Endothelial cell of umbilical vein (primary cell): ENCODE results near the gene DZIP1. TPM values are rescaled to one million over a fixed set of nuclear protein-coding genes. Genes with fewer than 3 reads are reported as not detected.
A peak's percentile ranks its signal among the peaks of the same experiment; 100 is the strongest.

Experiments used
- BruUV-seq: library from RNA; stranded (reverse); fragments of 400-500 nt; replicated peaks from 2 replicates; lab custom pipeline; 2021; lab: Mats Ljungman, UMichigan
- CTCF ChIA-PET: fragments of 300-600, 350-600 bp; sonication (Branson Sonifier 250); formaldehyde crosslinking; loops from one replicate; lab custom pipeline; 2021; ENCODE audit warnings: antibody characterized with exemption, inconsistent platforms; lab: Charles Lee
- POLR2A ChIA-PET: fragments of 300-600, 350-600 bp; sonication (Branson Sonifier 250); formaldehyde crosslinking; loops from one replicate; lab custom pipeline; 2021; ENCODE audit warnings: antibody characterized with exemption, inconsistent platforms; lab: Charles Lee
- DNase-seq: peaks from one replicate; pipeline ENCODE4 v3.0.0-alpha.2; 2011; ENCODE audit warnings: low read depth, low spot score
- FAIRE-seq: peaks from 2 replicates; lab custom pipeline; 2011; peaks lifted over from hg19 to GRCh38; lab: Jason Lieb, UNC
- H2AFZ ChIP-seq: 2 replicates; pipeline ENCODE4 v1.6.0; 2012; ENCODE audit warnings: low read depth, low read length, control low read depth, inconsistent platforms
- H3K27ac ChIP-seq: 2 replicates; pipeline ENCODE4 v1.5.1; 2011; ENCODE audit warnings: low read depth, mild to moderate bottlenecking, control low read depth, low read length, moderate library complexity; ENCODE audit not compliant: insufficient read depth
- H3K27me3 ChIP-seq, 2 experiments: 2 replicates each; pipeline versions ENCODE4 v1.6.0 to v1.6.1; 2011; ENCODE audit warnings: low read length in 2 of 2, mixed read lengths in 1 of 2; ENCODE audit not compliant: control insufficient read depth in 2 of 2, insufficient read depth in 2 of 2
- H3K36me3 ChIP-seq, 2 experiments: 2 replicates in 1 of 2; 3 replicates in 1 of 2; pipeline ENCODE4 v1.5.1; 2011; ENCODE audit warnings: low read length in 2 of 2, mild to moderate bottlenecking in 1 of 2, moderate library complexity in 1 of 2; ENCODE audit not compliant: control insufficient read depth in 2 of 2, insufficient read depth in 2 of 2; ENCODE audit errors: extremely low read depth in 1 of 2
- H3K4me1 ChIP-seq: 3 replicates; pipeline ENCODE4 v1.5.1; 2011; ENCODE audit warnings: mild to moderate bottlenecking, low read length; ENCODE audit not compliant: control insufficient read depth, insufficient read depth; ENCODE audit errors: extremely low read depth
- H3K4me2 ChIP-seq: 2 replicates; pipeline ENCODE4 v1.6.1; 2011; ENCODE audit warnings: low read length, control low read depth, mixed read lengths; ENCODE audit not compliant: insufficient read depth
- H3K4me3 ChIP-seq, 3 experiments: fragments of 200-600 bp in 1 of 3; sonication (generic), shearing (Covaris generic) in 1 of 3; replicated peaks in 1 of 3; 2 replicates each; pipeline ENCODE4 v1.5.1; 2011 to 2016; ENCODE audit warnings: control low read depth in 3 of 3, low read length in 3 of 3, mild to moderate bottlenecking in 2 of 3, inconsistent platforms in 1 of 3, low read depth in 1 of 3, moderate library complexity in 1 of 3; ENCODE audit not compliant: insufficient read depth in 1 of 3
- H3K79me2 ChIP-seq: 2 replicates; pipeline ENCODE4 v1.6.0; 2012; ENCODE audit warnings: low read length, inconsistent platforms; ENCODE audit not compliant: control insufficient read depth, insufficient read depth
- H3K9ac ChIP-seq: replicated peaks from 2 replicates; pipeline ENCODE3; 2011; ENCODE audit warnings: low read length, control low read depth; ENCODE audit not compliant: insufficient read depth; ENCODE audit errors: extremely low read depth
- H3K9me1 ChIP-seq: replicated peaks from 3 replicates; pipeline ENCODE4 v1.6.0; 2011; ENCODE audit warnings: mild to moderate bottlenecking, low read length; ENCODE audit not compliant: control insufficient read depth, insufficient read depth; ENCODE audit errors: extremely low read depth
- H3K9me3 ChIP-seq: replicated peaks from 2 replicates; pipeline ENCODE4 v1.5.1; 2012; ENCODE audit warnings: low read length, inconsistent platforms; ENCODE audit not compliant: control insufficient read depth, insufficient read depth
- H4K20me1 ChIP-seq: replicated peaks from 2 replicates; pipeline ENCODE3; 2011; ENCODE audit warnings: mild to moderate bottlenecking, low read length; ENCODE audit not compliant: control insufficient read depth, insufficient read depth; ENCODE audit errors: extremely low read depth
- EZH2 ChIP-seq: IDR thresholded peaks from 2 replicates; pipeline ENCODE4 v1.6.1; 2012; ENCODE audit warnings: borderline replicate concordance, low read depth, mild to moderate bottlenecking, moderate library complexity, low read length, inconsistent platforms; ENCODE audit not compliant: severe bottlenecking
- FOS ChIP-seq: IDR thresholded peaks from 2 replicates; pipeline ENCODE4 v1.6.1; 2011; ENCODE audit warnings: mild to moderate bottlenecking, low read length, moderate library complexity, borderline replicate concordance; ENCODE audit not compliant: insufficient read depth
- GATA2 ChIP-seq: IDR thresholded peaks from 2 replicates; pipeline ENCODE4 v1.7.0; 2011; ENCODE audit warnings: low read depth, mild to moderate bottlenecking, moderate library complexity, mixed read lengths, low read length; ENCODE audit not compliant: insufficient read length, insufficient read depth
- JUN ChIP-seq: IDR thresholded peaks from 2 replicates; pipeline ENCODE4 v1.6.1; 2011; ENCODE audit warnings: borderline replicate concordance, low read depth; ENCODE audit not compliant: insufficient read length, insufficient read depth
- MAX ChIP-seq: IDR thresholded peaks from 2 replicates; pipeline ENCODE4 v1.6.1; 2011; ENCODE audit not compliant: insufficient read depth, insufficient read length
- MYC ChIP-seq: IDR thresholded peaks from one replicate; pipeline ENCODE4 v1.6.1; 2011; ENCODE audit warnings: mild to moderate bottlenecking, low read depth, low read length
- POLR2A ChIP-seq: IDR thresholded peaks from 2 replicates; pipeline ENCODE4 v1.6.1; 2012; ENCODE audit warnings: low read depth, mild to moderate bottlenecking, control low read depth, low read length
- POLR2AphosphoS5 ChIP-seq: IDR thresholded peaks from 2 replicates; pipeline ENCODE4 v1.6.1; 2012; ENCODE audit warnings: low read depth, mild to moderate bottlenecking, control low read depth, low read length, moderate library complexity; ENCODE audit not compliant: insufficient read depth
- dilution Hi-C: fragments of 300-500 bp; cut with MboI; formaldehyde crosslinking; loops from one replicate; pipeline ENCODE4 v1.15.0; 2019; ENCODE audit warnings: low sequenced_read_pairs; ENCODE audit not compliant: extremely low pct_ligation_motif_present
- intact Hi-C: fragments of 100-400 bp; cut with micrococcal nuclease; formaldehyde crosslinking; loops from one replicate; pipeline ENCODE4 v1.10.0; 2022
- polyA plus RNA-seq, 4 experiments: library from polyadenylated mRNA; depleted of rRNA in 3 of 4; stranded (reverse) in 3 of 4; unstranded in 1 of 4; fragments of >200 nt; gene quantifications; 2 replicates each; pipeline versions ENCODE4 v1.2.1 to v1.2.3, GENCODE V29; 2011 to 2012; ENCODE audit warnings: missing spikeins in 1 of 4
- total RNA-seq: library from RNA; stranded (reverse); gene quantifications from 2 replicates; pipeline ENCODE4 v1.2.3, GENCODE V29; 2021
- TF ChIP-seq, protein P1 (sequence below), 2 donors: IDR thresholded peaks; 1 replicate in 1 of 2; 2 replicates in 1 of 2; pipeline ENCODE4 v1.5.1; 2011; ENCODE audit warnings: low read length in 2 of 2, mild to moderate bottlenecking in 2 of 2, moderate library complexity in 2 of 2, control low read depth in 1 of 2, inconsistent platforms in 1 of 2, low read depth in 1 of 2; ENCODE audit not compliant: insufficient read depth in 1 of 2; ENCODE audit errors: extremely low read depth in 1 of 2

DZIP1 gene
- total and polyA plus RNA-seq, 2 donors (not counting 3 experiments of a cell fraction or from before 2014, with no cell fraction given), result 8.6 to 32.1 TPM

DNA sequence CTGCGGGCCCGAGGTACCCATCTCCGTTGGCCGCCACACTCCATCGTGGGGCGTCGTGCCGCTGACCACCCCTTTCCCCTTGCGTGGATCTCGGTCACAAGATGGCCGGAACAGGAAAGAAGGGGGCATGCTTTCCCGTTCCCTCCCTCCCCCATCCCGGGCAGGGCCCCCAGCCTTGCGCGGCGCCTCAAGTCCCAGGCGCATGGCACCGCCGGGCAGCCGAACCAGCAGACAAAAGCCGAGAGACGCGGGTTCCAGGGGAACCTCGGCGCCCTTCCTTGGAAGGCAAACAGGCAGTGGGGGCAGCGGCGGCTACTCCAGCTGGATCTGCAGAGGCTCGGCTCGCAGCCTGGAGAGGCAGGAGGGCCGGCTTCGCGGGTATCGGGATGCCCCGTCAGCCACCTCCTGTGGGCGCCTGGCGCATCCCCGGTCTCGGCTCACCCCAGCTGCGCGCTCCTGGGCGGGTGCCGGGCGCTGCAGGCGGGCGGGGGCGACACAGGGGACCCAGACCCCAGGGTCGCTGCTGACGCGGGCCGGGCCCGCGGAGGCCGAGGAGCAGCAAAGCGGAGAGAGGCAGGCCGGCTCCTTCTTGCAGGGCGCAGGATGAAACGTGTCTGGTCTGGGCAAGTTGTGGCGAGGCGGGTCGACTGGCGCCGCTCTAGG, 439 bp downstream of the DZIP1 start:
- peaks cover 2 to 4% of the 10 kb centered on the region in 2 experiments for H3K36me3 ChIP-seq
- H3K9me3 ChIP-seq, result no peaks in the 10 kb centered on the region
- FAIRE-seq (no peak), DNase-seq (peak; percentile 59)
- ChIA-PET POLR2A (interaction anchor here (0.6 to 2.1 kb wide), 6 partner anchors 17 to 1295 kb away, joined by 3 to 8 read pairs (median 6); partner anchors contain the start of gene DNAJC3), CTCF (interaction anchor here (0.6 to 6.0 kb wide), 6 partner anchors 12 to 1149 kb away, joined by 3 to 36 read pairs (median 7); no protein-coding TSS in a partner anchor)
- peak overlapping the region; percentile 96 for H2AFZ ChIP-seq
- no peaks in the 10 kb centered on the region for H3K9me1 ChIP-seq
- peak overlapping the region; percentile 69 to 93 (median 78) for H3K4me3 ChIP-seq
- BruUV-seq, result no TSS peak
- H3K79me2 ChIP-seq, result peaks cover 17% of the 10 kb centered on the region
- peak overlapping the region; percentile 79 for H3K4me2 ChIP-seq
- intact Hi-C loops (loop anchor here (1.0 kb wide), 2 partner anchors 32 to 190 kb away; no protein-coding TSS in a partner anchor), dilution Hi-C loops (no loop called here)
- H4K20me1 ChIP-seq, result no peaks in the 10 kb centered on the region
- peak overlapping the region; percentile 39 for H3K27ac ChIP-seq
- peaks cover 29% of the 10 kb centered on the region for H3K4me1 ChIP-seq
- peak overlapping the region; percentile 54 for H3K9ac ChIP-seq
- TF ChIP-seq POLR2AphosphoS5, result peak; percentile 53
- no peak for TF ChIP-seq GATA2
- peak; percentile 21 for TF ChIP-seq POLR2A
- peak; percentile 36 for TF ChIP-seq MYC
- no peaks in the 10 kb centered on the region for H3K27me3 ChIP-seq

GRCh38 chr13:95643571-95643935, 953 bp downstream of the DZIP1 start:
- CTCF ChIA-PET, result interaction anchor here (1.1 to 6.0 kb wide), 5 partner anchors 12 to 190 kb away, joined by 4 to 36 read pairs (median 10); no protein-coding TSS in a partner anchor
- H3K9ac ChIP-seq, result peak overlapping the region; percentile 54
- peaks cover 17% of the 10 kb centered on the region for H3K79me2 ChIP-seq
- peaks cover 2 to 4% of the 10 kb centered on the region in 2 experiments for H3K36me3 ChIP-seq
- TF ChIP-seq GATA2 (no peak), POLR2A (no peak), JUN (no peak), POLR2AphosphoS5 (no peak), FOS (no peak), MYC (no peak), MAX (no peak), EZH2 (no peak)
- TF ChIP-seq, protein P1, sequence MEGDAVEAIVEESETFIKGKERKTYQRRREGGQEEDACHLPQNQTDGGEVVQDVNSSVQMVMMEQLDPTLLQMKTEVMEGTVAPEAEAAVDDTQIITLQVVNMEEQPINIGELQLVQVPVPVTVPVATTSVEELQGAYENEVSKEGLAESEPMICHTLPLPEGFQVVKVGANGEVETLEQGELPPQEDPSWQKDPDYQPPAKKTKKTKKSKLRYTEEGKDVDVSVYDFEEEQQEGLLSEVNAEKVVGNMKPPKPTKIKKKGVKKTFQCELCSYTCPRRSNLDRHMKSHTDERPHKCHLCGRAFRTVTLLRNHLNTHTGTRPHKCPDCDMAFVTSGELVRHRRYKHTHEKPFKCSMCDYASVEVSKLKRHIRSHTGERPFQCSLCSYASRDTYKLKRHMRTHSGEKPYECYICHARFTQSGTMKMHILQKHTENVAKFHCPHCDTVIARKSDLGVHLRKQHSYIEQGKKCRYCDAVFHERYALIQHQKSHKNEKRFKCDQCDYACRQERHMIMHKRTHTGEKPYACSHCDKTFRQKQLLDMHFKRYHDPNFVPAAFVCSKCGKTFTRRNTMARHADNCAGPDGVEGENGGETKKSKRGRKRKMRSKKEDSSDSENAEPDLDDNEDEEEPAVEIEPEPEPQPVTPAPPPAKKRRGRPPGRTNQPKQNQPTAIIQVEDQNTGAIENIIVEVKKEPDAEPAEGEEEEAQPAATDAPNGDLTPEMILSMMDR (IDR thresholded peaks at IDR 0.05; ENCODE audit: extremely low read depth in 1 of 2, insufficient read depth in 1 of 2, low read depth in 1 of 2, low read length in 2 of 2), result no peak
- H3K9me1 ChIP-seq, result no peaks in the 10 kb centered on the region
- peak; percentile 67 for DNase-seq
- H3K27ac ChIP-seq, result peak overlapping the region; percentile 39
- no TSS peak for BruUV-seq
- H3K4me1 ChIP-seq, result peaks cover 29% of the 10 kb centered on the region
- H3K4me2 ChIP-seq, result peak overlapping the region; percentile 79
- POLR2A ChIA-PET, result interaction anchor here (0.8 to 2.1 kb wide), 2 partner anchors 18 to 33 kb away, joined by 3 to 7 read pairs; partner anchors contain the start of gene DNAJC3
- intact Hi-C loops (no loop called here), dilution Hi-C loops (no loop called here)
- H2AFZ ChIP-seq, result peak overlapping the region; percentile 96
- no peaks in the 10 kb centered on the region for H3K9me3 ChIP-seq
- H3K27me3 ChIP-seq, result no peaks in the 10 kb centered on the region
- H4K20me1 ChIP-seq, result no peaks in the 10 kb centered on the region
- peak overlapping the region; percentile 69 to 93 (median 78) for H3K4me3 ChIP-seq
- peak; percentile 72 for FAIRE-seq
